Activated T-cell treated with anti-CD3 and anti-CD28 coated beads, Interleukin-2, amount 50 U/mL, for 1 hour (primary cell): ENCODE results near the gene DAZAP2.
"Not testable (repeated sequence)": the region's sequence is repeated elsewhere in the genome, so short reads cannot be mapped to it uniquely, and the experiment has no call there.

Experiments
- DNase-seq: peaks from one replicate; pipeline ENCODE4 v3.0.0-alpha.2; 2020

Gene DAZAP2

GRCh38 chr12:51254536-51254935, 15.9 kb downstream of the DAZAP2 start:
- DNase-seq, result no peak

DNA sequence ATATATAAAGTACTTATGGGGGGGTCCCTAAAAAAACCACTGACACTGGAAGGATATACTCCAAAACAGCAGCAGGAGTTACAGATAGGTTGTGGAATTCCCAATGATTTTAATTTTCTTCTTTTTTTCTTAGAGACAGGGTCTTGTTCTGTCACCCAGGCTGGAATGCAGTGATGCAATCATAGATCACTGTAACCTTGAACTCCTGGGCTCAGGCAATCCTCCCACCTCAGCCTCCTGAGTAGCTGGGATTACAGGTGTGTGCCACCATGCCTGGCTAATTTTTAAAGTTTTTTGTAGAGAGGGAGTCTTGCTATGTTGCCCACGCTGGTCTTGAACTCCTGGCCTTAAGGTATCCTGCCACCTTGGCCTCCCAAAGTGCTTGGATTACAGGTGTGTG, 21.0 kb downstream of the DAZAP2 start:
- not testable (repeated sequence) for DNase-seq

GRCh38 chr12:51262758-51263177, 24.1 kb downstream of the DAZAP2 start:
- DNase-seq, result no peak

- no peak for DNase-seq
Measured at GRCh38 chr12:51263341-51263740, 24.7 kb downstream of the DAZAP2 start.

- DNase-seq, result no peak
Measured at GRCh38 chr12:51264297-51264696, 25.7 kb downstream of the DAZAP2 start.

- no peak for DNase-seq
Measured at GRCh38 chr12:51265024-51265423, 26.4 kb downstream of the DAZAP2 start.

DNA sequence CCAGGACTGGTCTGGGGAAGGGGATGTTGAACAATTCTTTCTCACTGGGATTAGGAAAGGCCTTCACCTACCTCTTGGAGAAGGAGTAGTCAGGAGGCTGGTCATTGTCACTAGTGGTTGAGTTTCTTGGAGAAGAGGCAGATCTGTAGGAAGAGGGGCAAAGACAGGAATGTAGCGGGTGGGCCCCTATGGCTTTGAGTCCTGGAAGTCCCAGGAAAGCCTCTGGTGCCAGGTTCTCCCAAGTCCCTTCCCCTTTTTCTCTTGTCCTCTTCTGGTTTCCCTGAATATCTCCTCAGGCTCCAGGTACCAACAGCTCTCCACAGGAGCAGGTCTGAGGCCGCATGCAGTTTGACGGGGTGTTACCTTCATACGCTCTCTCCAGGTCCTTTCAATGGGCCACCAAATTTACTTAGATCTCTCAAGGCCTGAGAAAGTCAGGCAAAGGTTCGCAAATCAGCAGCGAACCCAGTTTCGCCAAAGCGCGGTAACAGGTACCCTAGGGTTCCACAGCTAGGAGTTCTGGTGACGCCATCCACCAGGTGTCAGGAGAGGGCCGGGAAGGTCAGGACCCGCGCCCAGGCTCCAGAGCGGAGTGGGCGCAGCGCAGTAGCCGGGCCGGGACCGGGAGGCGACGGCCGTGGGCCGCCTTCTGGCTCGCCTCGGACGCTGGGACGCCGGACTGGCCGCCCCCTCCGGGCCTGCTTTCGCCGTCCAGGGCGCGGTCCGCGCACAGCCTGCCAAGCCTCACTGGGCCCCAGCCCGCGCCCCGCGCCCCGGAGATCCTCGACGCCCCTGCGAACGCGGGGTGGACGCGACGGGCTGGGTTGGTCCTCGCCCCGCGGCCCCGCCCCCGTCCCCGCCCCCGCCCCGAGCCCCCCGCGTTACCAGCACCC, 30.8 kb downstream of the DAZAP2 start:
- DNase-seq, result peak; percentile 70

DNA sequence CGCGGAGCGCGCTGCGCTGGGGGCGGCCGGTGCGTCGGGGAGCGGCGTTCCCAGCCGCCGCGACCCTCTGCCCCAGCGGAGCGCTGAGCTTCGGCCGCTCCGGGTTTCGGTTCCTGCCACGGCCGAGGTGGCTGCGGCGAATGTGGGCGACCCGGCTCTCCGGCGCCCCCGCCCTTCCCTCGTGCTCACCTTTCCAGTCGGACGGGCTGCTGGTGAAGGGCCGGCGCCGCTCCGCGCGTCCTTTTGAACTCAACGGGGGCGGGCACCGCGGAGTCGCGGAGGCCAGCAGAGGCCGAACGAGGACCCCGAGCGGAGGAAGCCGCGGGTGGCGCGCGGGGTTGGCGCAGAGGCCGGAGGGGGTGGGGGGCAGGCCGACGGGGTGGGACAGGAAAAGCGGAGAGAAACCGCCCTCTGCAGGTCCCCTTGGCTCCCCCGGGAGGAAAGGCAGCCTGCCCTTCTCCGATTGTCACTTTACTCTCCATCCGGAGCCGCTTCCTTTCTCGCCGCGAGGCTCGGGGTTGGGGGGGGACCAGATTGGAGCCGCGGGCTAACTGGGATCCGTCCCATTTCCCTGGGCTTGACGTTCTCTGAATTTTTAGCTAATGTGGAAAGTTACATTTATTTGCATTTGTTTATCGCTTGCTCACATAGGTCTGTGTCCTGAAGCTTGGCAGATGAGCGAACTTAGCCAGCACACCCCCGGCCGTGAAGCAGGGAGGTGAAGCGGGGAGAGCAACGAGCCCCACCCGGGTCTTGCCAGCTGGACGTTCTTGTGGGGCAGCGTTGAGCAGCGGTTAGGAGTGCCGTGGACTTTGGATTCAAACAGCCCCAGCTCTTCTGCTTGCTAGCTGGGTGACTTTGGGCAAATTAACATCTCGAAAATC, 31.7 kb downstream of the DAZAP2 start, which contains the start of gene SMAGP:
SMAGP (minus strand) TSS at position 349 of the 884 bp plus-strand sequence. CDS start 1,137 bp downstream, outside the sequence.
- peak; percentile 63 for DNase-seq

GRCh38 chr12:51270951-51271518, 32.4 kb downstream of the DAZAP2 start:
- no peak for DNase-seq

DNA sequence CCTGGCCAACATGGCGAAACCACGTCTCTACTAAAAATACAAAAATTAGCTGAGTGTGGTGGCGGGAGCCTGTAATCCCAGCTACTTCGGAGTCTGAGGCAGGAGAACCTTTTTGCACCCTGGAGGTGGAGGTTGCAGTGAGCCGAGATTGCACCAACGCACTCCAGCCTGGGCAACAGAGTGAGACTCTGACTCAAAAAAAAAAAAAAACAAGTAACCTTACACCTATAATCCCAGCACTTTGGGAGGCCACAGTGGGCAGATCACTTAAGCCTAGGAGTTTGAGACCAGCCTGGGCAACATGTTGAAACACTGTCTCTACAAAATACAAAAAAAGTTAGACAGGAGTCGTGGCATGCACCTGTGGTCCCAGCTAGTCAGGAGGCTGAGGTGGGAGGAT, 34.2 kb downstream of the DAZAP2 start:
- not testable (repeated sequence) for DNase-seq

GRCh38 chr12:51275088-51275487, 36.5 kb downstream of the DAZAP2 start:
- no peak for DNase-seq

- no peak for DNase-seq
Measured at GRCh38 chr12:51281202-51281924, 42.7 kb downstream of the DAZAP2 start.

- DNase-seq, result no peak
Measured at GRCh38 chr12:51285843-51286242, 47.2 kb downstream of the DAZAP2 start.

DNA sequence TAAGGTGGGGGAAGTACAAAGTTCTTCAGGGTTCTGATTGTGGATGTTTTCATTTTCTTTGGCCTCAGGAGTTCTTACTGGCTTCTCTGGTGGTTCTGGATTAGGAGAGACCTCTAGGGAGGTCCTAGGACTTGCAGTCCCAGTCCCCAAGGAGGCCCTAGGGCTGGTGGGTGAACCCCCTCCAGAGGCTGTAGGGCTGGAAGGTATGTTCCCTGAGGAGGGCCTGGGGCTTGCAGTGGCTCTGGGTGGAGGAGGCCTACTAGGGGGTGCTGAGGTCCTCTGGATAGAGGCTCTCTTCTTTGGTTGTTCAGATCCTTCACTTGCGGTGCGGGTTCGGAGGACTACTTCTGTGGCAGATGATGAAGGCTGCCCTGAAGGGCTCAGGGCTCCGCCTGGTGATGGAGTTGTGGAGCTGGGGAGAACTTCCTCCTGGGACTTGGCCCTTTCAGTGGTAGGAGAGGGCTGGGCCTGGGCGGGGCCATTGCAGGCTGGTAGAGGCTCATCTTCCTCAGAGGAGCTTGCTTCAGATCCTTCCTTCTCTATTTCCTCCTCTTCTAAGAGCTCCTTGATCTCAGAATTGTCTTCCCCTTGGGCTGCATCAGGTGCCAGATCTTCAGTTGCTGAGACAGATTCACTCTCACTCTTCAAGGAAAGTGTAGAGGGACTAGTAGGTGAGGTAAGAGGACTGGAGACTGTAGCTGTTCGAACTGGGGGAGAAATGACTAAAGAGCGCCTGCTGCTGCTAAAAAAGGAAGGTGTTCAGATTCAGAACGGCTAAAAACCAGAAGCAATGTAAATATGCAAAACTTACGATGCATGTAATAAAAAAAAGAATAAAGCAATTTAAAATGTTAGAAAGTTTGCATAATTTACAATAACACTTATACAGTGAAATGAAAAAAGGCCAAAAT, 53.2 kb downstream of the DAZAP2 start:
- DNase-seq, result not testable (repeated sequence)
